HepG2 (cell line): ENCODE data around the gene MAP1B. TPM values are rescaled to one million over a fixed set of nuclear protein-coding genes. Genes with fewer than 3 reads are reported as not detected.

Source experiments
- ATAC-seq: fragments of 200-7000 bp; cut with Tn5 transposase; 3 replicates; pipeline ENCODE4 v1.9.1; 2020; ENCODE audit warnings: mild to moderate bottlenecking, moderate library complexity
- BruUV-seq: library from RNA; stranded (reverse); fragments of 400-500 nt; replicated peaks from 2 replicates; lab custom pipeline; 2021; lab: Mats Ljungman, UMichigan
- CTCF ChIA-PET: fragments of 300-600 bp; formaldehyde crosslinking; extraction: SDS; loops from one replicate; lab custom pipeline; 2021; ENCODE audit warnings: low total read pairs, inconsistent platforms, low intra/inter-chr PET ratio; lab: Yijun Ruan, JAX
- POLR2A ChIA-PET: fragments of 350-600 bp; sonication (Branson Sonifier 250); formaldehyde crosslinking; loops from one replicate; lab custom pipeline; 2020; ENCODE audit warnings: antibody characterized with exemption, inconsistent platforms; lab: Yijun Ruan, JAX
- DNase-seq: peaks from one replicate; pipeline ENCODE4 v3.0.0-alpha.2; 2015; ENCODE audit warnings: low spot score
- FAIRE-seq: peaks from 3 replicates; lab custom pipeline; 2011; peaks lifted over from hg19 to GRCh38; lab: Jason Lieb, UNC
- H2AFZ ChIP-seq: one replicate; pipeline ENCODE4 v1.6.1; 2011; ENCODE audit warnings: low read length, inconsistent platforms
- H3K27ac ChIP-seq: fragments of 300-600 bp; 3 replicates; pipeline ENCODE4 v1.8.0; 2011; ENCODE audit warnings: mixed run types, mild to moderate bottlenecking, mixed read lengths, low read length, inconsistent platforms; ENCODE audit not compliant: insufficient read depth; ENCODE audit errors: extremely low read length
- H3K27me3 ChIP-seq, 2 experiments: fragments of 200-600 bp in 1 of 2; 2 replicates in 1 of 2; 3 replicates in 1 of 2; pipeline versions ENCODE4 v1.6.0 to v1.8.0; 2011; ENCODE audit warnings: low read length in 2 of 2, mild to moderate bottlenecking in 2 of 2, moderate library complexity in 2 of 2, inconsistent platforms in 1 of 2; ENCODE audit not compliant: insufficient read depth in 2 of 2, control insufficient read depth in 1 of 2
- H3K36me3 ChIP-seq, 2 experiments: fragments of 200-600 bp in 1 of 2; replicated peaks in 1 of 2; 2 replicates in 1 of 2; 3 replicates in 1 of 2; pipeline versions ENCODE4 v1.5.1 to v1.8.0; 2011; ENCODE audit warnings: low read length in 2 of 2, inconsistent platforms in 1 of 2; ENCODE audit not compliant: insufficient read depth in 2 of 2, control insufficient read depth in 1 of 2
- H3K4me1 ChIP-seq: 2 replicates; pipeline ENCODE4 v1.5.1; 2012; ENCODE audit warnings: low read length, inconsistent platforms; ENCODE audit not compliant: insufficient read depth
- H3K4me2 ChIP-seq: 2 replicates; pipeline ENCODE4 v1.6.0; 2011; ENCODE audit warnings: low read depth, low read length, inconsistent platforms
- H3K4me3 ChIP-seq, 3 experiments: fragments of 200-600 bp in 1 of 3; sonication (generic), shearing (Covaris generic) in 1 of 3; replicated peaks in 1 of 3; 2 replicates each; pipeline ENCODE4 v1.5.1; 2011 to 2016; ENCODE audit warnings: low read length in 3 of 3, inconsistent platforms in 2 of 3, low read depth in 2 of 3, mild to moderate bottlenecking in 2 of 3, control low read depth in 1 of 3, mixed read lengths in 1 of 3; ENCODE audit not compliant: insufficient read depth in 1 of 3
- H3K79me2 ChIP-seq: one replicate; pipeline ENCODE4 v1.6.1; 2011; ENCODE audit warnings: low read length, inconsistent platforms; ENCODE audit not compliant: insufficient read depth
- H3K9ac ChIP-seq: 2 replicates; pipeline ENCODE4 v1.6.0; 2011; ENCODE audit warnings: mild to moderate bottlenecking, low read depth, low read length, inconsistent platforms; ENCODE audit not compliant: insufficient read depth
- H3K9me3 ChIP-seq: 2 replicates; pipeline ENCODE4 v1.5.1; 2012; ENCODE audit warnings: mild to moderate bottlenecking, low read length
- H4K20me1 ChIP-seq: 2 replicates; pipeline ENCODE4 v1.6.0; 2011; ENCODE audit warnings: inconsistent platforms, mild to moderate bottlenecking, low read length, moderate library complexity; ENCODE audit not compliant: insufficient read depth
- ADNP ChIP-seq: sonication (generic); formaldehyde crosslinking; IDR thresholded peaks from 2 replicates; pipeline ENCODE4 v1.4.0; 2020; ENCODE audit warnings: missing genetic modification reagents
- ARID2 ChIP-seq: sonication (generic); formaldehyde crosslinking; IDR thresholded peaks from 2 replicates; pipeline ENCODE4 v1.8.1; 2022; ENCODE audit warnings: mild to moderate bottlenecking, missing genetic modification reagents, borderline replicate concordance
- BATF2 ChIP-seq: sonication (generic); formaldehyde crosslinking; IDR thresholded peaks from 2 replicates; pipeline ENCODE4 v1.8.0; 2022; ENCODE audit warnings: mild to moderate bottlenecking, missing genetic modification reagents, moderate library complexity
- FLYWCH1 ChIP-seq: sonication (generic); formaldehyde crosslinking; IDR thresholded peaks from 2 replicates; pipeline ENCODE4 v1.8.1; 2023; ENCODE audit warnings: mild to moderate bottlenecking, missing genetic modification reagents
- GABPA ChIP-seq, 2 experiments: IDR thresholded peaks; 2 replicates each; pipeline ENCODE4 v1.6.1; 2011 to 2016; ENCODE audit warnings: low read depth in 2 of 2, low read length in 1 of 2, missing biosample characterization in 1 of 2, missing genetic modification characterization in 1 of 2
- HNRNPH1 ChIP-seq: fragments of 200-400 bp; formaldehyde crosslinking; optimal IDR thresholded peaks from 2 replicates; pipeline ENCODE3; 2017; ENCODE audit warnings: mild to moderate bottlenecking, low read depth, low read length
- NFAT5 ChIP-seq: sonication (generic); formaldehyde crosslinking; IDR thresholded peaks from 2 replicates; pipeline ENCODE4 v1.4.0; 2020; ENCODE audit warnings: missing genetic modification reagents
- POLR2A ChIP-seq, 2 experiments: IDR thresholded peaks; 2 replicates each; pipeline ENCODE4 v1.6.1; 2011; ENCODE audit warnings: low read depth in 2 of 2, low read length in 2 of 2, mild to moderate bottlenecking in 1 of 2, moderate library complexity in 1 of 2; ENCODE audit not compliant: insufficient read depth in 1 of 2
- YEATS4 ChIP-seq: sonication (generic); formaldehyde crosslinking; IDR thresholded peaks from 2 replicates; pipeline ENCODE4 v1.4.0; 2020; ENCODE audit warnings: missing genetic modification reagents, borderline replicate concordance
- ZNF253 ChIP-seq: sonication (generic); formaldehyde crosslinking; IDR thresholded peaks from 2 replicates; pipeline ENCODE4 v1.8.0; 2022; ENCODE audit warnings: mild to moderate bottlenecking, missing genetic modification reagents, borderline replicate concordance
- ZNF512B ChIP-seq: sonication (generic); formaldehyde crosslinking; IDR thresholded peaks from 2 replicates; pipeline ENCODE4 v1.5.1; 2020; ENCODE audit warnings: missing genetic modification reagents, mild to moderate bottlenecking, borderline replicate concordance
- ZSCAN30 ChIP-seq: sonication (generic); formaldehyde crosslinking; IDR thresholded peaks from 2 replicates; pipeline ENCODE4 v1.5.0; 2020; ENCODE audit warnings: mild to moderate bottlenecking, missing genetic modification reagents
- ZUFSP ChIP-seq: sonication (generic); formaldehyde crosslinking; IDR thresholded peaks from 2 replicates; pipeline ENCODE4 v1.9.0; 2021; ENCODE audit warnings: missing genetic modification reagents, mild to moderate bottlenecking, borderline replicate concordance
- WGBS: methylation state at CpG from one replicate; pipeline ENCODE4 v1.1.6; 2017; ENCODE audit warnings: low lambda C conversion rate; 5-methylcytosine and 5-hydroxymethylcytosine counted together
- in situ Hi-C: cut with HindIII; loops from 2 replicates; pipeline ENCODE4 v1.10.0; 2017; ENCODE audit warnings: low pct_unique_long_range_greater_than_20kb; ENCODE audit not compliant: extremely low pct_ligation_motif_present
- intact Hi-C: fragments of 100-400 bp; cut with micrococcal nuclease; formaldehyde crosslinking; loops from one replicate; pipeline ENCODE4 v1.10.0; 2022; ENCODE audit not compliant: unreplicated experiment
- polyA plus RNA-seq, 8 experiments: library from polyadenylated mRNA; depleted of rRNA in 3 of 8; stranded (reverse) in 7 of 8; unstranded in 1 of 8; fragments of >200 nt; fragmentation: Illumina TruSeq in 4 of 8; extraction: Trizol in 4 of 8; gene quantifications; 2 replicates each; pipeline versions ENCODE4 v1.2.1 to v1.2.3, GENCODE V29; 2011 to 2016; ENCODE audit warnings: low read depth in 4 of 8, missing spikeins in 1 of 8, mixed read lengths in 1 of 8; ENCODE audit not compliant: insufficient read depth in 1 of 8
- total RNA-seq, 5 experiments: library from RNA; depleted of rRNA; stranded (reverse); fragments of >200 nt; fragmentation: Illumina TruSeq; extraction: Trizol; gene quantifications; 2 replicates each; pipeline ENCODE4 v1.2.3, GENCODE V29; 2016; ENCODE audit warnings: low read depth in 1 of 5

MAP1B gene
- total and polyA plus RNA-seq, 2 of the 13 experiments (the other 11 are each of a cell fraction or from before 2014, with no cell fraction given): 3.3 to 6.2 TPM

- TF ChIP-seq ARID2 (CRISPR knock-in tag): no peak
- TF ChIP-seq ZNF512B (CRISPR knock-in tag): no peak
- no peak for TF ChIP-seq FLYWCH1 (CRISPR knock-in tag)
- no peak for TF ChIP-seq ADNP
Measured at GRCh38 chr5:72101828-72102227, 5.4 kb upstream of the MAP1B start (continued).

GRCh38 chr5:72106817-72107130 is 501 bp upstream of the MAP1B start:
- Histone ChIP-seq H2AFZ (no peak overlapping the region), H3K36me3 (no peaks in the 10 kb centered on the region), H3K27me3 (peaks cover 3 to 23% of the 10 kb centered on the region in 2 experiments; a peak in 3 of 5 replicates), H3K79me2 (no peaks in the 10 kb centered on the region), H3K4me3 (peak overlapping the region; percentile 70 to 89 (median 81); a peak in 5 of 6 replicates), H3K4me2 (peak overlapping the region; percentile 82), H3K9me3 (no peaks in the 10 kb centered on the region), H3K4me1 (peaks cover 8% of the 10 kb centered on the region; the same call in 1 of the 2 replicates), H4K20me1 (no peaks in the 10 kb centered on the region), H3K27ac (no peak overlapping the region), H3K9ac (no peak overlapping the region)
- DNase-seq: no peak
- POLR2A ChIA-PET: no interaction called here
- intact Hi-C loops: no loop called here
- ATAC-seq: peak; percentile 4; the same call in 1 of the 3 replicates
- BruUV-seq: no TSS peak
- 33% methylated on average over 9 of the region's 11 CpGs for WGBS
- CTCF ChIA-PET: no interaction called here
- in situ Hi-C loops: no loop called here
- FAIRE-seq: no peak
- TF ChIP-seq ZNF253: no peak
- 0 out of 2 replicates have a peak, but pooled peaks have one; percentile 35 for TF ChIP-seq GABPA (IDR thresholded peaks at IDR 0.05; ENCODE audit: low read depth, low read length)
- no peak for TF ChIP-seq GABPA (CRISPR knock-in tag; IDR thresholded peaks at IDR 0.05; ENCODE audit: low read depth)
- TF ChIP-seq ZUFSP (CRISPR knock-in tag): no peak
- TF ChIP-seq YEATS4: 0 out of 2 replicates have a peak, but pooled peaks have one; percentile 16
- TF ChIP-seq ZSCAN30 (CRISPR knock-in tag): no peak
- peak; percentile 5; the same call in 1 of the 2 replicates for TF ChIP-seq BATF2
- no peak for TF ChIP-seq NFAT5 (CRISPR knock-in tag)
- peak in 1 of 2 experiments; percentile 45; a peak in 1 of 4 replicates for TF ChIP-seq POLR2A (IDR thresholded peaks at IDR 0.05; ENCODE audit: insufficient read depth in 1 of 2, low read depth in 2 of 2, low read length in 2 of 2)
- TF ChIP-seq HNRNPH1: no peak
